IMR-90 (cell line): ENCODE measurements around the gene TPST1. TPM values are rescaled to one million over a fixed set of nuclear protein-coding genes. Genes with fewer than 3 reads are reported as not detected.

Experiments used
- ATAC-seq: fragments of 200-7000 bp; cut with Tn5 transposase; 2 replicates; pipeline ENCODE4 v1.9.1; 2020; ENCODE audit warnings: low read depth, mild to moderate bottlenecking, moderate library complexity
- BruUV-seq: library from RNA; stranded (reverse); fragments of 400-500 nt; replicated peaks from 2 replicates; lab custom pipeline; 2021; lab: Mats Ljungman, UMichigan
- CTCF ChIA-PET: fragments of 300-600 bp; formaldehyde crosslinking; extraction: SDS; loops from one replicate; lab custom pipeline; 2021; ENCODE audit warnings: antibody characterized with exemption; lab: Yijun Ruan, JAX
- POLR2A ChIA-PET: fragments of 300-600 bp; sonication (Branson Sonifier 250); formaldehyde crosslinking; loops from one replicate; lab custom pipeline; 2022; ENCODE audit warnings: antibody characterized with exemption; ENCODE audit not compliant: unreplicated experiment; lab: Charles Lee
- DNase-seq: peaks from one replicate; pipeline ENCODE4 v3.0.0; 2013
- H2AFZ ChIP-seq: replicated peaks from 2 replicates; pipeline ENCODE3; 2013; ENCODE audit warnings: low read length, mild to moderate bottlenecking; ENCODE audit not compliant: poor library complexity
- H2AK5ac ChIP-seq: 2 replicates; pipeline ENCODE4 v1.6.1; 2013; ENCODE audit warnings: low read depth, low read length, inconsistent platforms
- H2AK9ac ChIP-seq: replicated peaks from 2 replicates; pipeline ENCODE3; 2013; ENCODE audit warnings: mild to moderate bottlenecking, low read depth, low read length, moderate library complexity; ENCODE audit not compliant: poor library complexity
- H2BK120ac ChIP-seq: 2 replicates; pipeline ENCODE4 v1.6.1; 2013; ENCODE audit warnings: low read depth, low read length, inconsistent platforms
- H2BK15ac ChIP-seq: 3 replicates; pipeline ENCODE4 v1.6.1; 2013; ENCODE audit warnings: low read depth, low read length, inconsistent platforms
- H2BK20ac ChIP-seq: 2 replicates; pipeline ENCODE4 v1.6.1; 2013; ENCODE audit warnings: low read depth, mild to moderate bottlenecking, inconsistent platforms, low read length, moderate library complexity
- H2BK5ac ChIP-seq: 2 replicates; pipeline ENCODE4 v1.6.1; 2013; ENCODE audit warnings: mild to moderate bottlenecking, low read depth, low read length, inconsistent platforms; ENCODE audit not compliant: poor library complexity, severe bottlenecking
- H3K14ac ChIP-seq: replicated peaks from 2 replicates; pipeline ENCODE4 v1.6.1; 2013; ENCODE audit warnings: low read depth, low read length, inconsistent platforms
- H3K18ac ChIP-seq: 2 replicates; pipeline ENCODE4 v1.6.1; 2013; ENCODE audit warnings: low read depth, low read length, control low read depth
- H3K23ac ChIP-seq: 2 replicates; pipeline ENCODE4 v1.6.1; 2013; ENCODE audit warnings: low read depth, low read length, inconsistent platforms
- H3K27ac ChIP-seq: 2 replicates; pipeline ENCODE4 v1.5.1; 2013; ENCODE audit warnings: mild to moderate bottlenecking, control low read depth, low read length; ENCODE audit not compliant: insufficient read depth
- H3K27me3 ChIP-seq: 2 replicates; pipeline ENCODE4 v1.6.1; 2013; ENCODE audit warnings: low read length; ENCODE audit not compliant: control insufficient read depth, insufficient read depth
- H3K36me3 ChIP-seq: 2 replicates; pipeline ENCODE4 v1.6.1; 2013; ENCODE audit warnings: low read length, mixed read lengths; ENCODE audit not compliant: control insufficient read depth, insufficient read depth
- H3K4ac ChIP-seq: 2 replicates; pipeline ENCODE4 v1.6.1; 2013; ENCODE audit warnings: low read depth, low read length, inconsistent platforms
- H3K4me1 ChIP-seq: 2 replicates; pipeline ENCODE4 v1.6.1; 2013; ENCODE audit warnings: low read length, mixed read lengths; ENCODE audit not compliant: control insufficient read depth, insufficient read depth
- H3K4me2 ChIP-seq: 2 replicates; pipeline ENCODE4 v1.6.1; 2013; ENCODE audit warnings: low read depth, mild to moderate bottlenecking, control low read depth, low read length, moderate library complexity
- H3K4me3 ChIP-seq: 2 replicates; pipeline ENCODE4 v1.5.1; 2013; ENCODE audit warnings: low read depth, mild to moderate bottlenecking, control low read depth, low read length, moderate library complexity; ENCODE audit not compliant: insufficient read depth
- H3K56ac ChIP-seq: 2 replicates; pipeline ENCODE4 v1.6.1; 2013; ENCODE audit warnings: low read length, inconsistent platforms; ENCODE audit not compliant: insufficient read depth; ENCODE audit errors: extremely low read depth
- H3K79me1 ChIP-seq, 2 experiments: 2 replicates each; pipeline ENCODE4 v1.6.1; 2013; ENCODE audit warnings: low read length in 2 of 2, inconsistent platforms in 1 of 2, low read depth in 1 of 2
- H3K9ac ChIP-seq: 2 replicates; pipeline ENCODE4 v1.6.1; 2013; ENCODE audit warnings: low read depth, low read length, control low read depth
- H3K9me1 ChIP-seq: 2 replicates; pipeline ENCODE4 v1.6.1; 2013; ENCODE audit warnings: low read length, inconsistent platforms; ENCODE audit not compliant: insufficient read depth
- H3K9me3 ChIP-seq: 2 replicates; pipeline ENCODE4 v1.6.1; 2013; ENCODE audit warnings: low read length; ENCODE audit not compliant: control insufficient read depth, insufficient read depth
- H4K20me1 ChIP-seq: 2 replicates; pipeline ENCODE4 v1.6.1; 2013; ENCODE audit warnings: low read length, inconsistent platforms; ENCODE audit not compliant: insufficient read depth
- H4K5ac ChIP-seq: 2 replicates; pipeline ENCODE4 v1.6.1; 2013; ENCODE audit warnings: mild to moderate bottlenecking, low read depth, low read length, control low read depth
- H4K8ac ChIP-seq, 2 experiments: 2 replicates each; pipeline ENCODE4 v1.6.1; 2013; ENCODE audit warnings: low read depth in 2 of 2, low read length in 2 of 2, control low read depth in 1 of 2, inconsistent platforms in 1 of 2
- H4K91ac ChIP-seq: 2 replicates; pipeline ENCODE4 v1.6.1; 2013; ENCODE audit warnings: low read depth, low read length, inconsistent platforms; ENCODE audit not compliant: insufficient read depth
- NFE2L2 ChIP-seq: fragments of 150-350 bp; IDR thresholded peaks from 2 replicates; pipeline ENCODE4 v1.6.1; 2016; ENCODE audit warnings: low read depth, mild to moderate bottlenecking, low read length
- WGBS, 2 experiments: methylation state at CpG; one replicate each; pipeline versions ENCODE4 v1.1.5 to v1.1.7; 2013; ENCODE audit warnings: missing lambda C conversion rate in 2 of 2; ENCODE audit not compliant: insufficient read length in 1 of 2; ENCODE audit errors: extremely low coverage in 2 of 2; 5-methylcytosine and 5-hydroxymethylcytosine counted together
- dilution Hi-C: fragments of 300-500 bp; cut with HindIII; formaldehyde crosslinking; loops from one replicate; pipeline ENCODE4 v1.14.3; 2018; ENCODE audit warnings: low sequenced_read_pairs; ENCODE audit not compliant: unreplicated experiment
- in situ Hi-C: fragments of 300-500 bp; cut with MboI; formaldehyde crosslinking; loops from 3 replicates; pipeline ENCODE4 v1.14.3; 2019; ENCODE audit warnings: low sequenced_read_pairs, inconsistent platforms, mixed read lengths
- intact Hi-C: fragments of 100-400 bp; cut with micrococcal nuclease; formaldehyde crosslinking; loops from 2 replicates; pipeline ENCODE4 v1.10.0; 2022
- polyA plus RNA-seq, 3 experiments: library from polyadenylated mRNA; depleted of rRNA; stranded (reverse); fragments of >200 nt; gene quantifications; 2 replicates each; pipeline ENCODE4 v1.2.3, GENCODE V29; 2012; ENCODE audit warnings: low replicate concordance in 1 of 3
- total RNA-seq: library from RNA; depleted of rRNA; stranded (reverse); fragments of >200 nt; gene quantifications from 2 replicates; pipeline ENCODE4 v1.2.3, GENCODE V29; 2012

Gene TPST1
- total and polyA plus RNA-seq, 2 of the 4 experiments (the other 2 are of a cell fraction), result 37.7 to 58.6 TPM

GRCh38 chr7:66164356-66164755 lies 40.8 kb upstream of the TPST1 start:
- ChIA-PET POLR2A (no interaction called here), CTCF (interaction anchor here (0.6 kb wide), 1 partner anchor 93 kb away, joined by 3 read pairs; no protein-coding TSS in a partner anchor)
- BruUV-seq, result no TSS peak
- Histone ChIP-seq H4K8ac (no peak overlapping the region), H3K4ac (no peak overlapping the region), H3K4me2 (no peak overlapping the region), H3K56ac (no peak overlapping the region), H2BK20ac (no peak overlapping the region), H4K91ac (no peak overlapping the region), H3K36me3 (0 out of 2 replicates have a peak, but pooled peaks cover 3% of the 10 kb centered on the region), H3K9ac (no peak overlapping the region), H3K4me1 (peaks cover 6% of the 10 kb centered on the region), H4K5ac (no peak overlapping the region), H3K23ac (no peak overlapping the region), H2BK5ac (no peak overlapping the region), H3K9me1 (no peaks in the 10 kb centered on the region), H3K27me3 (no peaks in the 10 kb centered on the region), H3K14ac (no peak overlapping the region), H3K27ac (no peak overlapping the region), H3K79me1 (no peaks in the 10 kb centered on the region), H2AFZ (no peak overlapping the region), H3K4me3 (no peak overlapping the region), H2AK5ac (no peak overlapping the region), H2AK9ac (no peak overlapping the region), H2BK15ac (no peak overlapping the region), H4K20me1 (no peaks in the 10 kb centered on the region), H3K9me3 (peaks cover 2% of the 10 kb centered on the region; the same call in 1 of the 2 replicates), H3K18ac (no peak overlapping the region), H2BK120ac (no peak overlapping the region)
- no CpG with 5 or more reads among the region's 7 CpGs for WGBS, 2 experiments
- in situ Hi-C loops, result no loop called here
- dilution Hi-C loops, result no loop called here
- ATAC-seq (no peak), DNase-seq (no peak)
- intact Hi-C loops, result no loop called here
- no peak for TF ChIP-seq NFE2L2
